HTERT RPE-1 (cell line): ENCODE data around the gene APRT.
"Not testable (repeated sequence)": the region's sequence is repeated elsewhere in the genome, so short reads cannot be mapped to it uniquely, and the experiment has no call there.

Source experiments
- in situ Hi-C: fragments of 300-500 bp; cut with MboI; formaldehyde crosslinking; loops from 4 replicates; pipeline ENCODE4 v1.14.3; 2020; ENCODE audit warnings: low sequenced_read_pairs

APRT gene

GRCh38 chr16:88775825-88776224 is 35.9 kb downstream of the APRT start:
- in situ Hi-C loops: no loop called here

- in situ Hi-C loops: no loop called here
Observed at GRCh38 chr16:88774544-88775393, 37.0 kb downstream of the APRT start.

GRCh38 chr16:88773812-88774291 is 37.9 kb downstream of the APRT start:
- in situ Hi-C loops: no loop called here

GRCh38 chr16:88772871-88773811 is 38.6 kb downstream of the APRT start:
- in situ Hi-C loops: no loop called here

GRCh38 chr16:88771781-88772180 is 39.9 kb downstream of the APRT start:
- in situ Hi-C loops: not testable (repeated sequence)

- in situ Hi-C loops: no loop called here
Observed at GRCh38 chr16:88771294-88771772, 40.4 kb downstream of the APRT start.

- in situ Hi-C loops: no loop called here
Observed at GRCh38 chr16:88770461-88771293, 41.1 kb downstream of the APRT start.

GRCh38 chr16:88769617-88770460 is 41.9 kb downstream of the APRT start:
- in situ Hi-C loops: no loop called here

GRCh38 chr16:88768071-88768783 is 43.5 kb downstream of the APRT start:
- in situ Hi-C loops: no loop called here

- in situ Hi-C loops: no loop called here
Observed at GRCh38 chr16:88767546-88768070, 44.1 kb downstream of the APRT start.

GRCh38 chr16:88766975-88767374 is 44.8 kb downstream of the APRT start:
- in situ Hi-C loops: no loop called here

- in situ Hi-C loops: no loop called here
Observed at GRCh38 chr16:88764913-88765349, 46.8 kb downstream of the APRT start.

DNA sequence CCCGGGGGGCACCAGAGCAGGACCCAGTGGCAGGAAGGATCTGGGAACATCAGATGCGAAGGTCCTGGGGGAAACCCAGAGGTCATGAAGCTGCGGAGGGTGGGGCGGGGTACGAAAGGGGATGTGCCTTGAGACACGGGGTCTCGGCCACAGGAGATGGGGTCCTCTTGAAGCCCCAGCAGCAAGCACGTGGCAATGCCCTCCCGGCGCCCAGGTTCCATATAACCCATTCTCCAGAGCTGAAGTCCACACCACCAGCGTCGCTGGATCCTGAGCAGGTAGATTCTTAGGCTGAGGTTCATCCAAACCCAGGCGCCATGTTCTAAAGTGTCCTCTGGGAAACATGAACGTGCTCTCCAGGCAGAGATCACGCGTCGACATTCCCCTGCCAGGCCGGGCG is 47.6 kb downstream of the APRT start:
- in situ Hi-C loops: no loop called here

DNA sequence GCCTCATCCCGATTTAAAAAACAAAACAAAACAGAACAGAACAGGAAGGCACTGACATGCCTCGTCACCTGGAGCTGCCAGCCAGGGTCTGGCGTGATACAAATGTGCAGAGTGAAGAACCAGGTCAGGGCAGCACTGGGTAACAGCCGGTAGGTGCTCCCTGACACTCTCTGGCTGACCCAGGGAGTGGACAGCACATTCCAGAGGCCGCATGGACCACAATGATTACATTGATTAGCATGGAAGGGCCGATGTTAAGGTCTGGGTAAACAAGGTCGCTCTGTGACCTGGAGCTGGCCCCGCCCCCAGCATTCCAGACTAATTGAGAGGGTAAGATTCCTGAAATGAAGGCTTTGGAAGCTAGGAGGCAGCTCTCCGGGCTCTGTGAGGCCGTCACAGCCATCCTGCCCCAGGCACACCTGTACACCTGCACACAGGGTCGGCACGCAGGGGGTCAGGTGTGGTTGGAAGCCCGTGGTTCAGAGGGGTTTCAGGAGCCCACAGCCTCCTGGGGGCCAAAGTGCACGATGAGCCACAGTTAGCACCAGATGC is 48.1 kb downstream of the APRT start:
- in situ Hi-C loops: no loop called here

DNA sequence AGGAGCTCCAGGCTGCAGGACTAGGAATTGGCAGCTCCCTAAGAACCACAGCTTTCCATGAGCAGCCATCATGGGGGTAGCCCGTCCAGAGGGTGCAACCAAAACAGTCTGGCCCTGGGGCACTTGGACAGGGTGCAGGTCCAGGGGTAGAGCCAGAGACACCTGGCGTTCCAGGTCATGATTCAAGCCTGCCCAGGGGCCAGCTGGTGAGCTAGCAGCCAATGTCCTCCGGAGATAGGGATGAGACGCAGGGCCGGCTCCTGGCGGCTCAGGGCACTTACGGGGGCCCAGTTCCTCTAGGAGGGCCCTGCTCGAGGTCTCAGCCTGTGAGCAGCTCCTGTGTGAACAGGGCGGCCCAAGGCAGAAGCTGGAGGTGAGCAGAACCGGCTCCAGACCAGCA is 48.8 kb downstream of the APRT start:
- in situ Hi-C loops: no loop called here

GRCh38 chr16:88762258-88762870 is 49.4 kb downstream of the APRT start:
- in situ Hi-C loops: no loop called here

DNA sequence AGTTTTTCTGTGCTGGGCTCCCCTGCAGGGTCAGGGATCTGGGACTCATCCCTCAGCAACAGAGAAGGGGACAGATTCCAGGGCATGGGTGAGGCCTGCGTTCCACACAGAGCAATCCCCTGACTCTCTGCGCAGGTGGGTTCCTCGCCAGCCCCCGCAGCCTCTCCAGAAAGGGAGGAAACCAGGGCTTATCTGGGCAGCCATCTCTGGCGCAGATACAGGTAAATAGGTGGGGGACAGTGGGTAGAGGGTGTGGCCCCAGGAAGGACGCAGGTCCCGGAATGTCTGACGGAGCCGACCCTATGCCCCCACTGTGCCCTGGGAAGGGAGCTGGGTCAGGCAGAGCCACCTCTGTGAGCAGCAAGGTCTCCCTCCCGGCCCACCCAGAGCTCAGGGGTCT is 49.9 kb downstream of the APRT start:
- in situ Hi-C loops: no loop called here

- in situ Hi-C loops: no loop called here
Observed at GRCh38 chr16:88761143-88761534, 50.6 kb downstream of the APRT start.
